LNCaP clone FGC (cell line): ENCODE measurements around the gene TRAF7.
"Not testable (repeated sequence)": the region's sequence is repeated elsewhere in the genome, so short reads cannot be mapped to it uniquely, and the experiment has no call there.

Experiments used
- DNase-seq: peaks from one replicate; pipeline ENCODE4 v3.0.0-alpha.2; 2011; ENCODE audit warnings: low read depth
- H3K4me3 ChIP-seq: 2 replicates; pipeline ENCODE4 v1.5.1; 2011; ENCODE audit warnings: mild to moderate bottlenecking, low read depth, low read length, control low read depth
- TF ChIP-seq, protein P1 (sequence below): IDR thresholded peaks from 2 replicates; pipeline ENCODE4 v1.5.1; 2012; ENCODE audit warnings: mild to moderate bottlenecking; ENCODE audit not compliant: control insufficient read depth, insufficient read depth; ENCODE audit errors: extremely low read depth

TRAF7 gene

DNA sequence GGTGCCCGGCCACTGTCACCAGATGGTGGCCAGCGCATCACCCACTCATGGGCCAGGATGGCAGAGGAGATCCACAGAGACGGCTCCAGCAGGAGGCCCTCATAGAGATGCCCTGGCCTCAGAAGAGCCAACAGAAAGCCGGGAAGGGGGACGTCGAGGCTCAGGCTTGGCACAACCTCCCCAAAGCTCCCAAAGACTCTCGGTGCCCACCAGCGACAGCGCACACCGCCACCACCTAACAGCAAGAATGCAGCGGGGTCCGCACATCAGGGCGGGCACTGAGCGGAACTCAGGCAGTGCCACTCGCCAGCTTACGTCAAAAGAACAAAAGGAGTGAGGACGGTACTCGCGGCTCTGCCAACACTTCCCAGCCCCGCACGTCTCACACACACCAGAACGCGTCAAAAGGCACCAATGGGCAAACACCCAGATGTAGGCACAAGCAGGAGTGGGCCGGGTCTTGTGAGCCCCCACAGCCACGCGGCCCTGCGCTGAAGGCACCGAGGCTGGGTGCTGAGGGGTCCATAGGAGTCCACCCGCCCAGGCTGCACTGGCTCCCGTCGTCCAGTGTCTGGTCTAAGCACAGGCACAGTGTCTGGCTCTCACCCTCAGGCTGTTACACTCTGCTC, 28.5 kb upstream of the TRAF7 start:
- DNase-seq, result not testable (repeated sequence)
- peak overlapping the region; percentile 25; the same call in 1 of the 2 replicates for H3K4me3 ChIP-seq

DNA sequence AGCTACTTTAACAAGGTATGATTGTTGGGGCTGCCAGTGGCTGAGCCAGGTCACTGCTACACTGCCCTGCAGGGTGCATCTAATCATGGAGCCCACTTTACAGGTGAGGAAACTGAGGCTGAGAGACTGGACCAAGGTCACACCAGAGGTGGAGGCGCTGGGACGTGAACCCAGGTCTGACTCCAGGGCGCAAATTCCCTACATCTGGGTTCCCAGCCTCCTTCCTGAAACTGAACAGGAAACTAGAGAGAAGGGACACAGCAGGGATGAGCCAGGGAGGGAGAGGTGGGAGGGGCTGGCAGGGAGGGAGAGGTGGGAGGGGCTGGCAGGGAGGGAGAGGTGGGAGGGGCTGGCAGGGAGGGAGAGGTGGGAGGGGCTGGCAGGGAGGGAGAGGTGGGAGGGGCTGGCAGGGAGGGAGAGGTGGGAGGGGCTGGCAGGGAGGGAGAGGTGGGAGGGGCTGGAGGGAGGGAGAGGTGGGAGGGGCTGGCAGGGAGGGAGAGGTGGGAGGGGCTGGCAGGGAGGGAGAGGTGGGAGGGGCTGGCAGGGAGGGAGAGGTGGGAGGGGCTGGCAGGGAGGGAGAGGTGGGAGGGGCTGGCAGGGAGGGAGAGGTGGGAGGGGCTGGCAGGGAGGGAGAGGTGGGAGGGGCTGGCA, 27.8 kb upstream of the TRAF7 start:
- DNase-seq, result not testable (repeated sequence)
- peak overlapping the region; percentile 25; the same call in 1 of the 2 replicates for H3K4me3 ChIP-seq

DNA sequence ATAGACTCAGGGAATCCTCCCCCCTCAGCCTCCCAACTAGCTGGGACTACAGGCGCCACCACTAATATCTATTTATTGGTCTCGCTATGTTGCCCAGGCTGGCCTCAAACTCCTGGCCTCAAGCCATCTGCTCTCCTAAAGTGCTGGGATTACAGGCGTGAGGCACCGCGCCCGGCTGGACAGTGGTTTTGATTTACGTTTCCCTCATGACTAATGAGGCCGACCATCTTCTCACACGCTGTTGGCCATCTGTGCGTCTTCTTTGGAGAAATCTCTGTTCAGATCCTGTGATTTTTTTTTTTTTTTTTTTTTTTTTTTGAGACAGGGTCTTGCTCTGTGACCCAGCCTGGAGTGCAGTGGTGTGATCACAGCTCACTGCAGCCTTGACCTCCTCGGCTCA, 26.3 kb upstream of the TRAF7 start:
- H3K4me3 ChIP-seq, DNase-seq: not testable (repeated sequence)

- DNase-seq, H3K4me3 ChIP-seq: not testable (repeated sequence)
These were observed 25.6 kb upstream of the TRAF7 start for GRCh38 chr16:2129890-2130447.

GRCh38 chr16:2133797-2134196, 21.8 kb upstream of the TRAF7 start:
- H3K4me3 ChIP-seq, result peak overlapping the region; percentile 35

DNA sequence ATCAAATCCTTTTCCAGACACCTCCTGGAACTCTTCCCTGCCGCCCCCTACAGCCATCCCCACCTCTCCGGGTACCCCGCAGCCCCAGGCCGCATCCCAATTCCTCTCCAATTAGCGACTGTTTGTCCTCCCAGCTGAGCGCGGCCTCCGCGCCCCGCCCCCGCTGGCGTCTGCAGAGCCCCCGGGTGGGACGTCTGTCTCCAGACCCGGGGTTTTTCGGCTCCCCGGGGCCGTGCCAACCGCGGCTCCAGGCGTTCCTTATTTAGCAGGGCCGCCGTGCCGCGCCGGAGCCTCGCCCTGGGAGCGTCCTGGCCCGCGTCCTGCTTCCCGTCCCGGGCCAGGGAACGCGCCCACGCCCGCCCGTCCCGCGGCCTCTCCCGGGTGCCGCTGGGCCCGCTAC, 20.5 kb upstream of the TRAF7 start:
- H3K4me3 ChIP-seq, result peak overlapping the region; percentile 57

More at GRCh38 chr16:2133797-2134196, 21.8 kb upstream of the TRAF7 start:
- not testable (repeated sequence) for DNase-seq

GRCh38 chr16:2135770-2136490, 19.7 kb upstream of the TRAF7 start, which contains the start of gene PKD1:
PKD1 (minus strand) TSS chr16:2135898; CDS start chr16:2135689, 209 bp downstream.
- peak within 1 kb of the TSS; percentile 57 for H3K4me3 ChIP-seq
- peak; percentile 83 for DNase-seq

More for the DNA sequence above, 20.5 kb upstream of the TRAF7 start:
- DNase-seq, result not testable (repeated sequence)

GRCh38 chr16:2142942-2143877, 12.4 kb upstream of the TRAF7 start:
- TF ChIP-seq, protein P1, sequence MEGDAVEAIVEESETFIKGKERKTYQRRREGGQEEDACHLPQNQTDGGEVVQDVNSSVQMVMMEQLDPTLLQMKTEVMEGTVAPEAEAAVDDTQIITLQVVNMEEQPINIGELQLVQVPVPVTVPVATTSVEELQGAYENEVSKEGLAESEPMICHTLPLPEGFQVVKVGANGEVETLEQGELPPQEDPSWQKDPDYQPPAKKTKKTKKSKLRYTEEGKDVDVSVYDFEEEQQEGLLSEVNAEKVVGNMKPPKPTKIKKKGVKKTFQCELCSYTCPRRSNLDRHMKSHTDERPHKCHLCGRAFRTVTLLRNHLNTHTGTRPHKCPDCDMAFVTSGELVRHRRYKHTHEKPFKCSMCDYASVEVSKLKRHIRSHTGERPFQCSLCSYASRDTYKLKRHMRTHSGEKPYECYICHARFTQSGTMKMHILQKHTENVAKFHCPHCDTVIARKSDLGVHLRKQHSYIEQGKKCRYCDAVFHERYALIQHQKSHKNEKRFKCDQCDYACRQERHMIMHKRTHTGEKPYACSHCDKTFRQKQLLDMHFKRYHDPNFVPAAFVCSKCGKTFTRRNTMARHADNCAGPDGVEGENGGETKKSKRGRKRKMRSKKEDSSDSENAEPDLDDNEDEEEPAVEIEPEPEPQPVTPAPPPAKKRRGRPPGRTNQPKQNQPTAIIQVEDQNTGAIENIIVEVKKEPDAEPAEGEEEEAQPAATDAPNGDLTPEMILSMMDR, result no peak
- DNase-seq, result no peak
- no peak overlapping the region for H3K4me3 ChIP-seq

DNA sequence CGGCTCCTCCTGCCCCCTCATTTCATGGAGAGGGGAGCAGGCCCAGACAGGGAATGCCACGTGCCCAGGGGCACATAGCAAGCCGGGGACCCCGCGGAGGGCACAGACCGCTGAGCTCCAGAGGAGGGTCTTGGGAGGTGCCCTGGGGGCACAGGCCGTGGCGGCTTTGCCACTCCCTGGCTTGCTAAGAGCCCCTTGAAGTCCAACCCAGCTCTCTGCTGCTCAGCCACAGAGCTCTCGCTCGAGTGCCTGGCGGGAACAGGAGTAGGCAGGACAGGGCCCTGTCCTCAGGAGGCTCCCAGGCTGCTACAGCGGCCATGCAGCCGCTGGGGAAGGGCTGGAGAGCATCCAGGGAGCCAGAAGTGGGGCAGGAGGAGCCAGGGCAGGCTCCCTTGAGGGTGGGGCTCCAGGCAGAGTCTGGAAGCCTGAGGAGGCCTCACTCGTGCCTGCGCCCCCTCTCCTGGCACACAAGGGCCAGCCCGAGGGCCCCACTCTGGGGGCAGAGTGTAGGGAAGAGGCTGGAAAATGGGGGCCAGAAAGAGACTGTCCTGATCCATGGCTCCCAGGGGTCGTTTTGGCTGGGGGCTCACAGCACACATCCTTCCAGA, 11.6 kb upstream of the TRAF7 start:
- TF ChIP-seq, protein P1, result no peak
- no peak for DNase-seq

GRCh38 chr16:2145843-2146242, 9.7 kb upstream of the TRAF7 start:
- no peak for DNase-seq
- H3K4me3 ChIP-seq, result no peak overlapping the region
- TF ChIP-seq, protein P1, result no peak

More for the DNA sequence above, 11.6 kb upstream of the TRAF7 start:
- H3K4me3 ChIP-seq, result no peak overlapping the region
